Mucosa of descending colon (tissue), 3 donors: Measurements from ENCODE around the gene GABRB2. TPM values are rescaled to one million over a fixed set of nuclear protein-coding genes. Genes with fewer than 3 reads are reported as not detected.
"Not testable (repeated sequence)": the region's sequence is repeated elsewhere in the genome, so short reads cannot be mapped to it uniquely, and the experiment has no call there.

Source experiments
- ATAC-seq: fragments of 200-7000 bp; cut with Tn5 transposase; one replicate; pipeline ENCODE4 v1.9.1; 2020; ENCODE audit warnings: mild to moderate bottlenecking, moderate library complexity
- DNase-seq, 3 donors: peaks; one replicate each; pipeline ENCODE4 v3.0.0-alpha.2; 2020
- H3K36me3 ChIP-seq: fragments of 200-600 bp; one replicate; pipeline ENCODE4 v1.8.0; 2021; ENCODE audit warnings: low read depth, mild to moderate bottlenecking
- H3K4me1 ChIP-seq: fragments of 200-600 bp; one replicate; pipeline ENCODE4 v1.8.0; 2021; ENCODE audit warnings: low read depth, mild to moderate bottlenecking
- H3K4me3 ChIP-seq: fragments of 200-600 bp; one replicate; pipeline ENCODE4 v1.8.0; 2021; ENCODE audit warnings: mild to moderate bottlenecking
- H3K9me3 ChIP-seq: fragments of 200-600 bp; one replicate; pipeline ENCODE4 v1.8.0; 2021; ENCODE audit warnings: mild to moderate bottlenecking
- intact Hi-C, 2 donors: fragments of 100-400 bp; cut with DNase I in 1 of 2; cut with micrococcal nuclease in 1 of 2; formaldehyde crosslinking; loops; one replicate each; pipeline versions ENCODE4 v1.11.0 to v1.11.1; 2022; cut with DNase I, micrococcal nuclease
- total RNA-seq, 3 donors: library from RNA; stranded (reverse); fragmentation: NEBNext Ultra II Directional in 2 of 3; extraction: Animal tissue kit (Norgen Biotek cat#: 25700) in 2 of 3; gene quantifications; one replicate each; pipeline versions ENCODE4 v1.2.1 to v1.2.4, GENCODE V29; 2021 to 2023
- TF ChIP-seq, protein P1 (sequence below): fragments of 200-600 bp; IDR thresholded peaks from one replicate; pipeline ENCODE4 v1.8.0; 2022; ENCODE audit warnings: antibody characterized with exemption, mild to moderate bottlenecking
- donor health status: DM: no; HTN: no; CAD: no; lungs with moderate emphysema.
- donor health status: DM: no; HTN: no; CAD: no.
- donor health status: DM: no; HTN: yes; CAD: no.

The GABRB2 gene
- total RNA-seq, 3 donors from 2014 or later: 0.44 to 2.1 (median 2.0) TPM

DNA sequence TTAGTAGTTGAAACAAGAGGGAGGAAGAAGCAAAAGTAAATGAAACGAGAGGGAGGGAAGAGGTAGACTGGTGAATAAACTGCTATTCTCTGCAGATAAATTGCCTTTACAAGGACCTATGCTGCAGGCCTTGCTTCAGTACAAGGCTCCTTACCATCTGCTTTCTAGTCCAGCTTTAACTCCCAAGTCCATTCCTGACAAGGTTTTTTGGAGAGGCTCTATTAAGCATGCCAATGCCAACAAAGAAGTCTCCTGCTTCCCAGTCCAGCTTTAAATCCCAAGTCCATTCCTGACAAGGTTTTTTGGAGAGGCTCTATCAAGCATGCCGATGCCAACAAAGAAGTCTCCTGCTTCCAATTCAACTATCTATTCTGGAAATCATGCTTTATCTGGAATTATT lies 244.9 kb downstream of the GABRB2 start:
- no peak for DNase-seq
- TF ChIP-seq, protein P1, sequence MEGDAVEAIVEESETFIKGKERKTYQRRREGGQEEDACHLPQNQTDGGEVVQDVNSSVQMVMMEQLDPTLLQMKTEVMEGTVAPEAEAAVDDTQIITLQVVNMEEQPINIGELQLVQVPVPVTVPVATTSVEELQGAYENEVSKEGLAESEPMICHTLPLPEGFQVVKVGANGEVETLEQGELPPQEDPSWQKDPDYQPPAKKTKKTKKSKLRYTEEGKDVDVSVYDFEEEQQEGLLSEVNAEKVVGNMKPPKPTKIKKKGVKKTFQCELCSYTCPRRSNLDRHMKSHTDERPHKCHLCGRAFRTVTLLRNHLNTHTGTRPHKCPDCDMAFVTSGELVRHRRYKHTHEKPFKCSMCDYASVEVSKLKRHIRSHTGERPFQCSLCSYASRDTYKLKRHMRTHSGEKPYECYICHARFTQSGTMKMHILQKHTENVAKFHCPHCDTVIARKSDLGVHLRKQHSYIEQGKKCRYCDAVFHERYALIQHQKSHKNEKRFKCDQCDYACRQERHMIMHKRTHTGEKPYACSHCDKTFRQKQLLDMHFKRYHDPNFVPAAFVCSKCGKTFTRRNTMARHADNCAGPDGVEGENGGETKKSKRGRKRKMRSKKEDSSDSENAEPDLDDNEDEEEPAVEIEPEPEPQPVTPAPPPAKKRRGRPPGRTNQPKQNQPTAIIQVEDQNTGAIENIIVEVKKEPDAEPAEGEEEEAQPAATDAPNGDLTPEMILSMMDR: no peak
- H3K4me1 ChIP-seq: no peaks in the 10 kb centered on the region
- no peaks in the 10 kb centered on the region for H3K36me3 ChIP-seq
- intact Hi-C loops: no loop called here
- H3K4me3 ChIP-seq: no peak overlapping the region
- ATAC-seq: no peak
- H3K9me3 ChIP-seq: no peaks in the 10 kb centered on the region

DNA sequence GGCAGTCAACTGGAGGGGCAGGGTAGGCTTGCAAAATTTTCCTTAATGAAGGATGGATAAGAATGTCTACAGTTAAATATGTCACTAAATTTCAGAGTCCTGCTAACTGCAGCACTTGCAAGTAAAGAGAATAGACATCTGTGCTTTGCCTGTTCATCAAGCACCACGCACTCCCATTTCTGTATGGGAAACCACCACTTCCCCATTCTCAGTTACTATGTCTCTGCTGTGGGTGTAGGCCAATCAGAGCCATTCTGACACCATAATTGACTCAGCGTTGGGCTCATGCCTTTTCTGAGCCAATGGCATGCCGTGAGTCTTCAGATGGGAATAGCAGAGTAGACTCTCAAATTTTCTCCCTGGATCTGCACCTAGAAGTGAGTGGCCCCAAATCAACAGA lies 247.5 kb downstream of the GABRB2 start:
- intact Hi-C loops: no loop called here
- H3K4me1 ChIP-seq: no peaks in the 10 kb centered on the region
- no peak overlapping the region for H3K4me3 ChIP-seq
- ATAC-seq (no peak), DNase-seq (no peak)
- H3K36me3 ChIP-seq: no peaks in the 10 kb centered on the region
- TF ChIP-seq, protein P1: no peak
- no peaks in the 10 kb centered on the region for H3K9me3 ChIP-seq

DNA sequence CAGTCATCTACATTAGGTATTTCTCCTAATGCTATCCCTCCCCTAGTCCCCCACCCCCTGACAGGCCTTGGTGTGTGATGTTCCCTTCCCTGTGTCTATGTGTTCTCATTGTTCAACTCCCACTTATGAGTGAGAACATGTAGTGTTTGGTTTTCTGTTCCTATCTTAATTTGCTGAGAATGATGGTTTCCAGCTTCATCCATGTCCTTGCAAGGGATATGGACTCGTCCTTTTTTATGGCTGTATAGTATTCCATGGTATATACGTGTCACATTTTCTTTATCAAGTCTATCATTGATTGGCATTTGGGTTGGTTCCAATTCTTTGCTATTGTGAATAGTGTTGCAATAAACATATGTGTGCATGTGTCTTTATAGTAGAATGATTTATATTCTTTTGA lies 249.1 kb downstream of the GABRB2 start:
- DNase-seq, ATAC-seq, intact Hi-C loops, H3K4me3 ChIP-seq, H3K9me3 ChIP-seq, H3K36me3 ChIP-seq, H3K4me1 ChIP-seq: not testable (repeated sequence)

DNA sequence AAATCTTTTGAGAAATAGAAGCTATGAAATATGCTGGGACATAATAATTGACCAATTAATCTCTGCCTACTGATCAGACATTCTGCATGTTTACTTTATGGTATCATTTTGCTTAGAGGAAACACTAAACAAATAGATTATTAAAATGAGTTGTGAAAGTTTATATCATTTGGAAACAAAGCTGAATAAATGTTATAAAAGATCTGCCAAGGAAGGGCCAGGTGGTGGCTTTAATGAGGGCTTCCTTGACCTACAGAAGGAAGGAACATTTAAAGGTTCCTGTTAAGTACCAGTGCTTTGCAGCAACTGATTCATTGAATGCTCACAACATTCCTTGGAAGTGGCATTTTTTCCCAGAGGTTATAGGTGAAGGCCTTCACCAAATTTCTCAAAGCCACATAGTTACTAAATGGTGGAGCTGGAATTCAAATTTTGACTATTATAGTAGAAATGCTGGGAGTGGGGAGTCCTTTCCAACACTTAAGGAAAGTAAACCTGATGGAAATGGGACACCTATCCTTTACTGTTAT lies 250.7 kb downstream of the GABRB2 start:
- H3K4me3 ChIP-seq: no peak overlapping the region

DNA sequence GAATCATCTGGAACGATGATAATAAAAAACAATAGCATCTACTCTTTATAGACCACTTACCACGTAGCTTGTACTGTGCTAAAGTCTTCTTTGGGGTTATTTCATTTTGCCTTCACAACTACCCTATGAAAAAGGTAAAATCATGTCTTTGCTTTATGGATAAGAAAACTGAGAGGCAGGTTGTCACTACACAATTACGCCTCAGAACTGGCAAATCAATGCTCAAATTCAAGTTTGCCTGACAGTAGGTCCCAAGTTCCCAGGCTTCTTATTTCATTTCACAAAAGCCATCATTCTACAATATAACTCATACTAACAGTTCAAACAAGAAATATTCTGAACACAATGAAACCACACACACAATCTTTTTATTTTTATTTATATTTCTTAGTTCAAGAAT lies 258.5 kb downstream of the GABRB2 start:
- ATAC-seq (no peak), DNase-seq (no peak)
- TF ChIP-seq, protein P1: no peak
- Histone ChIP-seq H3K4me3 (no peak overlapping the region), H3K36me3 (no peaks in the 10 kb centered on the region), H3K4me1 (no peaks in the 10 kb centered on the region), H3K9me3 (no peaks in the 10 kb centered on the region)
- intact Hi-C loops: no loop called here

More for the DNA sequence above, 250.7 kb downstream of the GABRB2 start:
- intact Hi-C loops: no loop called here
- H3K4me1 ChIP-seq: no peaks in the 10 kb centered on the region
- no peaks in the 10 kb centered on the region for H3K36me3 ChIP-seq
- ATAC-seq (no peak), DNase-seq (no peak)
- TF ChIP-seq, protein P1: no peak
- H3K9me3 ChIP-seq: no peaks in the 10 kb centered on the region

DNA sequence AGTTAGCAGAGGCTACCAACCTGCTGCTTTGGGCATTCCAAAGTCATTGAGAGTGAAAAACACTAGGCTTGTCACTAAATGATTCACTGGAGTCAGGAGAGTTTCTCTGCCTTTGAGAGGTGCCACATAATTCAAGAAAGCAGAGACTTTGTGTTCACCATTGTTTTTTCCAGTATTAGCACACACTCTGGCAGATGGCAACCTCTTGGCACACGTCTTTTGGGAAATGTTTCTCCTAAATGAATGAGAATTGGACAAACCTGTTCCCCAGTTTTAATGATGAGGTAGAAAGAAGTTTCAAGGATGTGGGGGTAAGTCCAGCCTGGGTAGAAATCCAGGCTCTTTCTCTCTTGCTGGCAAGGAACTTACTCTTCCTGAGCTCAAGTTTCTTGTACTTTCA lies 259.1 kb downstream of the GABRB2 start:
- intact Hi-C loops: no loop called here
- ATAC-seq (no peak), DNase-seq (no peak)
- Histone ChIP-seq H3K36me3 (no peaks in the 10 kb centered on the region), H3K9me3 (no peaks in the 10 kb centered on the region), H3K4me3 (no peak overlapping the region), H3K4me1 (no peaks in the 10 kb centered on the region)
- TF ChIP-seq, protein P1: no peak
